ENCODE data around the gene SMPDL3B.

DNA sequence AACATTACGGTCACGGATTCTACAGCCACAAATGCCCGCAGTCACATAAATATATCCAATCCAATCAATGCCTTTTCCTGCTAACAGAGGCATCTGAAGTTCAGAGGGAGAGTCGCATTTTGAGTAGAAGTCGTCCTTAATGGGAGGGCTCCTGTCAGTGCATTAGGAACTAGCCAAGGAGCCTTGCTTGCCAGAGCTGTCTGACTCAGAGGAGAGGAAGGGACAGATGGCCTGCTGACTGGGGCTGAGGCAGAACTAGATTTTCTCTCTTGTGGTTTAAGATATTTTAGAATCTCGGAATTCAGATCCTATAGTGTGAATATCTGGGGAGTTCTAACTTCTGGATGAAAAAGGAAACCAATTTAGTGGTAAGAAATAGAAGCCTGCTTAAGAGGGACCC lies 35.6 kb downstream of the SMPDL3B start:
- TF ChIP-seq, protein P1, sequence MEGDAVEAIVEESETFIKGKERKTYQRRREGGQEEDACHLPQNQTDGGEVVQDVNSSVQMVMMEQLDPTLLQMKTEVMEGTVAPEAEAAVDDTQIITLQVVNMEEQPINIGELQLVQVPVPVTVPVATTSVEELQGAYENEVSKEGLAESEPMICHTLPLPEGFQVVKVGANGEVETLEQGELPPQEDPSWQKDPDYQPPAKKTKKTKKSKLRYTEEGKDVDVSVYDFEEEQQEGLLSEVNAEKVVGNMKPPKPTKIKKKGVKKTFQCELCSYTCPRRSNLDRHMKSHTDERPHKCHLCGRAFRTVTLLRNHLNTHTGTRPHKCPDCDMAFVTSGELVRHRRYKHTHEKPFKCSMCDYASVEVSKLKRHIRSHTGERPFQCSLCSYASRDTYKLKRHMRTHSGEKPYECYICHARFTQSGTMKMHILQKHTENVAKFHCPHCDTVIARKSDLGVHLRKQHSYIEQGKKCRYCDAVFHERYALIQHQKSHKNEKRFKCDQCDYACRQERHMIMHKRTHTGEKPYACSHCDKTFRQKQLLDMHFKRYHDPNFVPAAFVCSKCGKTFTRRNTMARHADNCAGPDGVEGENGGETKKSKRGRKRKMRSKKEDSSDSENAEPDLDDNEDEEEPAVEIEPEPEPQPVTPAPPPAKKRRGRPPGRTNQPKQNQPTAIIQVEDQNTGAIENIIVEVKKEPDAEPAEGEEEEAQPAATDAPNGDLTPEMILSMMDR (IDR thresholded peaks at IDR 0.05), result no peak
- TF ChIP-seq POLR2A (IDR thresholded peaks at IDR 0.05), result no peak

Data from upper lobe of left lung (tissue), 4 donors.